ENCODE measurements around the gene ADAMTSL1. TPM values are rescaled to one million over a fixed set of nuclear protein-coding genes. Genes with fewer than 3 reads are reported as not detected.

The ADAMTSL1 gene
- total RNA-seq, 1 experiment from 2014 or later: not detected

DNA sequence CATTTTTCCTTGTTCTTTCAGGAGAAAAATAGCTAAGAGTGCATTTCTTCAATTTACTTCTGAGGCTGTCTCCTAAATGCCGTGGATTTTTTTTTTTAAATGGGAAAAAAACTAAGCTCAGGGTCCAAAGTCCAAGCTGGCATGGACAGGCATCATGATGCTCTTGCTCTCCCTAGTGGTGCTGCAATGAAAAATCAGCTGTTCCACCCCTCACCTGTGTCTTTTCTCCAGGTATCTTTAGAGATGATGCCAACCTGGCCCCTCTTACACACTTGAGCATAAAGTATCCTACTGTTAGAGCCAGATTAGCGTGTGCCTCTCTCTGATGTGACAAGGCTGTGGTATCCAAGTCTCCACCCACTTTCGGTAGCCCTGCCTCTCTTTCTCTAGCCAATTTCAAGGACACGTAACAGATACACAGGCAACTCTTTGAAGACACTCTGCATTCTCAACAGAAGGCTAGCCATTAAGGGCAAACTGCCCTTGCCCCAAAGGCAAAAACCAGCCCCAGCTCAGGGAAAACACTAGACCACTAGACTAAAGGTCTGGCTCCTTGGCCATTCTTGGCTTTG is 350.2 kb downstream of the ADAMTSL1 start:
- POLR2A ChIA-PET: no interaction called here
- ATAC-seq (no peak), DNase-seq (ENCODE audit: low read depth, low spot score) (no peak)
- Histone ChIP-seq H3K4me1 (ENCODE audit: control insufficient read depth, insufficient read depth, low read length) (no peaks in the 10 kb centered on the region), H3K36me3 (ENCODE audit: control insufficient read depth, insufficient read depth, low read length) (no peaks in the 10 kb centered on the region), H3K27me3 (ENCODE audit: control insufficient read depth, insufficient read depth, low read length) (no peaks in the 10 kb centered on the region), H3K9me3 (ENCODE audit: control insufficient read depth, insufficient read depth, low read depth, low read length) (no peaks in the 10 kb centered on the region), H3K27ac (ENCODE audit: low read length) (no peak overlapping the region), H3K4me3 (ENCODE audit: low read depth in 2 of 2, low read length in 2 of 2) (no peak overlapping the region)
- intact Hi-C loops (cut with micrococcal nuclease; ENCODE audit: unreplicated experiment): no loop called here
- TF ChIP-seq TCF7L2 (IDR thresholded peaks at IDR 0.05; ENCODE audit: low read depth, low read length): no peak
- TF ChIP-seq, protein P1, sequence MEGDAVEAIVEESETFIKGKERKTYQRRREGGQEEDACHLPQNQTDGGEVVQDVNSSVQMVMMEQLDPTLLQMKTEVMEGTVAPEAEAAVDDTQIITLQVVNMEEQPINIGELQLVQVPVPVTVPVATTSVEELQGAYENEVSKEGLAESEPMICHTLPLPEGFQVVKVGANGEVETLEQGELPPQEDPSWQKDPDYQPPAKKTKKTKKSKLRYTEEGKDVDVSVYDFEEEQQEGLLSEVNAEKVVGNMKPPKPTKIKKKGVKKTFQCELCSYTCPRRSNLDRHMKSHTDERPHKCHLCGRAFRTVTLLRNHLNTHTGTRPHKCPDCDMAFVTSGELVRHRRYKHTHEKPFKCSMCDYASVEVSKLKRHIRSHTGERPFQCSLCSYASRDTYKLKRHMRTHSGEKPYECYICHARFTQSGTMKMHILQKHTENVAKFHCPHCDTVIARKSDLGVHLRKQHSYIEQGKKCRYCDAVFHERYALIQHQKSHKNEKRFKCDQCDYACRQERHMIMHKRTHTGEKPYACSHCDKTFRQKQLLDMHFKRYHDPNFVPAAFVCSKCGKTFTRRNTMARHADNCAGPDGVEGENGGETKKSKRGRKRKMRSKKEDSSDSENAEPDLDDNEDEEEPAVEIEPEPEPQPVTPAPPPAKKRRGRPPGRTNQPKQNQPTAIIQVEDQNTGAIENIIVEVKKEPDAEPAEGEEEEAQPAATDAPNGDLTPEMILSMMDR (IDR thresholded peaks at IDR 0.05): peak; percentile 18; the same call in 1 of the 2 replicates
- BruUV-seq (replicated peaks): no TSS peak
- CTCF ChIA-PET: interaction anchor here (0.6 kb wide), 1 partner anchor 1262 kb away, joined by 9 read pairs; no protein-coding TSS in a partner anchor
- in situ Hi-C loops (cut with HindIII; ENCODE audit: low pct_unique_long_range_greater_than_20kb, low sequenced_read_pairs): no loop called here

DNA sequence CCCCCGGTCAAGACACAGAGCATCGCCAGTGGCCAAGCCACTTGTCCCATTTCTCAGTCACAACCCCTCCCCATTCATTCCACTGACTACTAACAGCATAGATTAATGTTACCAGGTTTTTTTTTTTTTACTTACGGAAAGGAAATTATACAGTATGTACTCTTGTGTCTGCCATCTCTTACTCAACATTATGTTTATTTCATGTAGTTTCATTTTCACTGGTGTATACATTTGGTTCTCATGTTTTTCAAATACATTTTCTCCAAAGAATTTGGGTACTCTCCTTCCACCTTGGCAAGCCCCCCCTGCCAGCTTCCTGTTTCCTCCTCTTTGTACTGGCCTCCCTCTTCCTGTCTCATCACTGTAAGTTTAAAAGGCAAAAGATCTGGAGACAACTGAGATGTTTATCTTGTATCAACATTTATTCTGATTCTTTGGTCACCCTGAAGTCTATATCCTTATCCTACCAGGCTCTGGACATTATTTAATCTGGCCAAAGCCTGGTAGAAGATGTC is 351.8 kb downstream of the ADAMTSL1 start:
- no peaks in the 10 kb centered on the region for H3K9me3 ChIP-seq (ENCODE audit: control insufficient read depth, insufficient read depth, low read depth, low read length)
- BruUV-seq (replicated peaks): no TSS peak
- in situ Hi-C loops (cut with HindIII; ENCODE audit: low pct_unique_long_range_greater_than_20kb, low sequenced_read_pairs): no loop called here
- ChIA-PET POLR2A (no interaction called here), CTCF (no interaction called here)
- no peak for ATAC-seq
- no peaks in the 10 kb centered on the region for H3K4me1 ChIP-seq (ENCODE audit: control insufficient read depth, insufficient read depth, low read length)
- H3K27me3 ChIP-seq (ENCODE audit: control insufficient read depth, insufficient read depth, low read length): no peaks in the 10 kb centered on the region
- H3K27ac ChIP-seq (ENCODE audit: low read length): no peak overlapping the region
- intact Hi-C loops (cut with micrococcal nuclease; ENCODE audit: unreplicated experiment): no loop called here
- H3K4me3 ChIP-seq (ENCODE audit: low read depth in 2 of 2, low read length in 2 of 2): no peak overlapping the region
- H3K36me3 ChIP-seq (ENCODE audit: control insufficient read depth, insufficient read depth, low read length): no peaks in the 10 kb centered on the region
- TF ChIP-seq TCF7L2 (IDR thresholded peaks at IDR 0.05; ENCODE audit: low read depth, low read length) (no peak), REST (IDR thresholded peaks at IDR 0.05; ENCODE audit: insufficient read depth in 1 of 2, low read depth in 2 of 2, low read length in 1 of 2) (no peak), SIN3A (IDR thresholded peaks at IDR 0.05; ENCODE audit: borderline replicate concordance, insufficient read depth, low read depth, low read length) (no peak), POLR2AphosphoS5 (IDR thresholded peaks at IDR 0.05; ENCODE audit: low read depth, low read length) (no peak)
- TF ChIP-seq, protein P1 (IDR thresholded peaks at IDR 0.05): no peak
- DNase-seq (ENCODE audit: low read depth, low spot score): no peak

Data from Panc1 (cell line).